ENCODE data around the gene GIT2.
"Not testable (repeated sequence)": the region's sequence is repeated elsewhere in the genome, so short reads cannot be mapped to it uniquely, and the experiment has no call there.

The GIT2 gene

DNA sequence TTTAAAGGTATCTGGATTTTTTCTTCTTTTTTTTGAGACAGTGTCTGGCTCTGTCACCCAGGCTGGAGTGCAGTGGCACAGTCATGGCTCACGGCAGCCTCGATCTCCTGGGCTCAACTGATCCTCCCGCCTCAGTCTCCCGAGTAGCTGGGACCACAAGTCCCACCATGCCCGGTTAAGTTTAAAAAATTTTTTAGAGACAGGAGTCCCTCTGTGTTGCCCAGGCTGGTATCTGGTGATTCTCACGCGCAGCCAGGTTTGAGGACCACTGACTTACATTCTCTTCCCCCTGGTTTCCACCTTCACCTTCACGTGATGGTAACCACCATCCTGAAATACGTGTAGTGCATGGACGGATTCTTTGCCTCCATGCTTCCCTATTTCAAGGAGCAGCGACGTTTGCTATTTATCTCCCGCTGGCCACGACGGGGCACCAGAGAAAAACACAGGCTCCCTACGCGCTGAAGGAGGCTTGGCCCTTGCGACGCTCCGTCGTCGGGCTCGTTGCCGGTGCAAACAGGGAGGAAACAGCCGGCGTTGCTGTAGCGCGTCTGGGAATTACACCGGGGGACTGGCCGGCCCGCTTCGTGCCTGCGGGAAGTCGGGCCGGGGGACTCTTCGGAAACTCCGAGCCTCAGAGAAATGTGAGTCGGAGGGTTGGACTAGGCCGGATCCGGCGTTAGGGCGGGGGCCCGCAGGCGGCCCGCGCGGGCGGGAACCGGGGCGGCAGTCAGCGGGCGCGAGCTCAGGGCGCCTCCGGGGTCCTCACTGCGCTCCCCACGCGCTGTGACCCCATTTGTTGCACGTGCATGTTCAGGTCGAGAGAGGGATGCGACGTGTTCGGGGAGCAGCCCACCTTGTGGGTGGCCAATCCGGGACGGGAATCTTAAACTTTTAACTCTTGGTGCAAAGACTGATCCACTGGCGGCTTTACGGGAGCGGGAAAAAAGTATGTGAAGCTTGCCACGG, 96.1 kb downstream of the GIT2 start, which contains the start of gene TCHP:
Gene TCHP (plus strand): TSS at position 492 of the 969 bp plus-strand sequence. CDS start 2,753 bp downstream, outside the sequence.
- Mint-ChIP-seq H3K27ac (peak within 1 kb of the TSS; percentile 94), H3K36me3 (ENCODE audit: low read depth) (peaks cover 33% of the 10 kb centered on the region), H3K4me3 (peak within 1 kb of the TSS; percentile 94), H3K9me3 (no peaks in the 10 kb centered on the region), H3K27me3 (no peaks in the 10 kb centered on the region), H3K4me1 (ENCODE audit: low read depth) (peaks cover 24% of the 10 kb centered on the region)
- intact Hi-C loops (cut with micrococcal nuclease) = loop anchor here (10.0 kb wide), 1 partner anchor 45 kb away; no protein-coding TSS in a partner anchor

DNA sequence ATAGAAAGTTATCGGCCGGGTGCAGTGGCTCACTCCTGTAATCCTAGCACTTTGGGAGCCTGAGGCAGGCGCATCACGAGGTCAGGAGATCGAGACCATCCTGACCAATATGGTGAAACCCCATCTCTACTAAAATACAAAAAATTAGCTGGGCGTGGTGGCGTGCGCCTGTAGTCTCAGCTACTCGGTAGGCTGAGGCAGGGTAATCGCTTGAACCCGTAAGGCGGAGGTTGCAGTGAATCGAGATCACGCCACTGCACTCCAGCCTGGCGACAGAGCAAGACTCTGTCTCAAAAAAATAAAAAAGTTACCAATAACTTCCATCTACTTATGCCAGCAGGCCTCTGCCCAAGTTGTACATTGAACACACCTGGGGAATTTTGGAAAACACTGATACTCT, 96.8 kb downstream of the GIT2 start:
- H3K27me3 Mint-ChIP-seq; H3K9me3 Mint-ChIP-seq; intact Hi-C loops (cut with micrococcal nuclease); H3K4me3 Mint-ChIP-seq: not testable (repeated sequence)
- peaks cover 24% of the 10 kb centered on the region for H3K4me1 Mint-ChIP-seq (ENCODE audit: low read depth)
- H3K36me3 Mint-ChIP-seq (ENCODE audit: low read depth) = peaks cover 26% of the 10 kb centered on the region
- H3K27ac Mint-ChIP-seq = peak overlapping the region; percentile 94

GRCh38 chr12:109897029-109897428, 99.1 kb downstream of the GIT2 start:
- intact Hi-C loops (cut with micrococcal nuclease) = no loop called here
- Mint-ChIP-seq H3K9me3 (no peaks in the 10 kb centered on the region), H3K27me3 (no peaks in the 10 kb centered on the region), H3K27ac (no peak overlapping the region), H3K36me3 (ENCODE audit: low read depth) (peaks cover 9% of the 10 kb centered on the region), H3K4me3 (no peak overlapping the region), H3K4me1 (ENCODE audit: low read depth) (peaks cover 39% of the 10 kb centered on the region)

- H3K27ac Mint-ChIP-seq = no peak overlapping the region
- H3K36me3 Mint-ChIP-seq (ENCODE audit: low read depth) = peaks cover 9% of the 10 kb centered on the region
- peaks cover 32% of the 10 kb centered on the region for H3K4me1 Mint-ChIP-seq (ENCODE audit: low read depth)
- no peaks in the 10 kb centered on the region for H3K27me3 Mint-ChIP-seq
- no peaks in the 10 kb centered on the region for H3K9me3 Mint-ChIP-seq
- intact Hi-C loops (cut with micrococcal nuclease) = no loop called here
- no peak overlapping the region for H3K4me3 Mint-ChIP-seq
Observed at GRCh38 chr12:109896188-109896587, 100.0 kb downstream of the GIT2 start.

DNA sequence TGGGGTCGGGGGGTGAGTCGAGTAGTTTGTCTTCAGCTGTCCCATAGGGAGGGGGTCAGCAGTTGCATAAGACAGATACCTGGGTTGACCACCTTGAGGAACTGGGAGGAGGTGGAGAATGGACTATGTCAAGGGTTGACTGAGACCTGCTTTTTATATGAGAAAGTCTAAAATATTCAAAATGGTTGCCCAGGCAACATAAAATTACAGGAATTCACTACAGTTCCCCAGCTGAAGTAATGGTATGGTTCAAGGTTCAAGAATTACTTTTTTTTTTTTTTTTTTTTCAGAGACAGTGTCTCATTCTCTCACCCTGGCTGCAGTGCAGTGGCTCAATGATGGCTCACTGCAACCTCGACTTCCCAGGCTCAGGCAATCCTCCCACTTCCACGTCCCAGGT, 101.2 kb downstream of the GIT2 start:
- intact Hi-C loops (cut with micrococcal nuclease) = no loop called here
- Mint-ChIP-seq H3K27ac (no peak overlapping the region), H3K4me3 (no peak overlapping the region), H3K4me1 (ENCODE audit: low read depth) (peaks cover 24% of the 10 kb centered on the region), H3K36me3 (ENCODE audit: low read depth) (peaks cover 2% of the 10 kb centered on the region), H3K27me3 (no peaks in the 10 kb centered on the region), H3K9me3 (no peaks in the 10 kb centered on the region)

DNA sequence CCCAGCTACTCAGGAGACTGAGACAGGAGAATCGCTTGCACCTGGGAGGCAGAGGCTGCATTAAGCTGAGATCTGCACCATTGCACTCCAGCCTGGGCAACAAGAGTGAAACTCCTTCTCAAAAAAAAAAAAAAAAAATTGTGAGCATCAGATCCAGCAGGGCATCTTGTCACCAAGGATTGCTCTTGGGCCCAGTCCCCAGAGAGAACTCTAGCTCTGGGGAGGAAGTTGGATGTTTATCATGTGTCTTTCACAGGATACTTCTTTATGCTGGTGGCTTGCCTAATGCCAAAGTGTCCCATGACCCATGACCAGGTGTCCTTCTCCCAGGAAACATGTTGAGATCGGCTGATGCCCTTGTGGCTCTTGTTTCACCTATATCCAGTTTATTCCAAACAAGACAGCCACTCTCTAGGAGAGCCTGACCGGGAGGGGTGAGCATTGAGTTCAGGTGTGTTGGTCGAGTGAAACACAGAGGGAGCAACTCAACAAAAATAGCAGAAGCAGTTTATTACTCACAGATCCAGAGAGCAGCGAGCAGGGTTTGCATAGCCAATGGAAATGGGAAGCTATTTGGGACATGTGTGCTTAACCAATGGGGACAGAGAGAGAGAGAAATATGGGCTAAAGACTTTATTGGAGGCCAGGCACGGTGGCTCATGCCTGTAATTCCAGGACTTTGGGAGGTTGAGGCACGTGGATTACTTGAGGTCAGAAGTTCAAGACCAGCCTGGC, 102.7 kb downstream of the GIT2 start:
- Mint-ChIP-seq H3K27ac (no peak overlapping the region), H3K36me3 (ENCODE audit: low read depth) (no peaks in the 10 kb centered on the region), H3K9me3 (no peaks in the 10 kb centered on the region), H3K4me1 (ENCODE audit: low read depth) (peaks cover 36% of the 10 kb centered on the region), H3K27me3 (no peaks in the 10 kb centered on the region), H3K4me3 (no peak overlapping the region)
- intact Hi-C loops (cut with micrococcal nuclease) = no loop called here

- no peaks in the 10 kb centered on the region for H3K27me3 Mint-ChIP-seq
- H3K27ac Mint-ChIP-seq = no peak overlapping the region
- H3K36me3 Mint-ChIP-seq (ENCODE audit: low read depth) = no peaks in the 10 kb centered on the region
- no peaks in the 10 kb centered on the region for H3K9me3 Mint-ChIP-seq
- no peak overlapping the region for H3K4me3 Mint-ChIP-seq
- intact Hi-C loops (cut with micrococcal nuclease) = no loop called here
- H3K4me1 Mint-ChIP-seq (ENCODE audit: low read depth) = peaks cover 43% of the 10 kb centered on the region
Observed at GRCh38 chr12:109892748-109893147, 103.4 kb downstream of the GIT2 start.

GRCh38 chr12:109892165-109892715, 103.9 kb downstream of the GIT2 start:
- H3K27ac Mint-ChIP-seq = peak overlapping the region; percentile 10
- H3K27me3 Mint-ChIP-seq = no peaks in the 10 kb centered on the region
- intact Hi-C loops (cut with micrococcal nuclease) = no loop called here
- no peak overlapping the region for H3K4me3 Mint-ChIP-seq
- H3K9me3 Mint-ChIP-seq = no peaks in the 10 kb centered on the region
- peaks cover 48% of the 10 kb centered on the region for H3K4me1 Mint-ChIP-seq (ENCODE audit: low read depth)
- no peaks in the 10 kb centered on the region for H3K36me3 Mint-ChIP-seq (ENCODE audit: low read depth)

- H3K9me3 Mint-ChIP-seq; intact Hi-C loops (cut with micrococcal nuclease); H3K36me3 Mint-ChIP-seq (ENCODE audit: low read depth); H3K4me3 Mint-ChIP-seq; H3K27me3 Mint-ChIP-seq: not testable (repeated sequence)
- H3K27ac Mint-ChIP-seq = peak overlapping the region; percentile 10
- H3K4me1 Mint-ChIP-seq (ENCODE audit: low read depth) = peaks cover 53% of the 10 kb centered on the region
Observed at GRCh38 chr12:109891731-109892130, 104.4 kb downstream of the GIT2 start.

DNA sequence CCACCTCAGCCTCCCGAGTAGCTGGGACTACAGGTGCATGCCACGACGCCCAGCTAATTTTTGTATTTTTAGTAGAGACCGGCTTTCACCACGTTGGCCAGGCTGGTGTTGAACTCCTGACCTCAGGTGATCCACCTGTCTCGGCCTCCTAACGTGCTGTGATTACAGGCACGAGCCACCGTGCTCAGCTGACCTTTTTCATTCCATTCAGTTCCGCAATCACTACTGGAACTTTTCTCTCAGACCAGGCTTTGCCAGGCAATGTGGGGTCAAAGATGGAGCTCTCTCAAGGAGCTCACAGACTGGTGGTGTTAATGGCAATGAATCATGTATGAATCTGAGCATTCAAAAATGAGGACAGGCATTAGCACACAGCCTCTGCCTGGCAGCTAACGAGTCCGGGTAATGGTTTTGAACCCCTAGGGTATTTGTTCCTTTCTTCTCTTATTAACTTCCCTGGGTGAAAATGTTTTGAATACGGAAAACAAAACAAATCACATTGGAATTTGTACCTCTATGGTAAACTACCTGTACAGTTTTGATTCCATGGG, 105.5 kb downstream of the GIT2 start:
- no peaks in the 10 kb centered on the region for H3K36me3 Mint-ChIP-seq (ENCODE audit: low read depth)
- intact Hi-C loops (cut with micrococcal nuclease) = no loop called here
- H3K4me3 Mint-ChIP-seq = no peak overlapping the region
- H3K27ac Mint-ChIP-seq = no peak overlapping the region
- H3K27me3 Mint-ChIP-seq = no peaks in the 10 kb centered on the region
- peaks cover 53% of the 10 kb centered on the region for H3K4me1 Mint-ChIP-seq (ENCODE audit: low read depth)
- no peaks in the 10 kb centered on the region for H3K9me3 Mint-ChIP-seq

DNA sequence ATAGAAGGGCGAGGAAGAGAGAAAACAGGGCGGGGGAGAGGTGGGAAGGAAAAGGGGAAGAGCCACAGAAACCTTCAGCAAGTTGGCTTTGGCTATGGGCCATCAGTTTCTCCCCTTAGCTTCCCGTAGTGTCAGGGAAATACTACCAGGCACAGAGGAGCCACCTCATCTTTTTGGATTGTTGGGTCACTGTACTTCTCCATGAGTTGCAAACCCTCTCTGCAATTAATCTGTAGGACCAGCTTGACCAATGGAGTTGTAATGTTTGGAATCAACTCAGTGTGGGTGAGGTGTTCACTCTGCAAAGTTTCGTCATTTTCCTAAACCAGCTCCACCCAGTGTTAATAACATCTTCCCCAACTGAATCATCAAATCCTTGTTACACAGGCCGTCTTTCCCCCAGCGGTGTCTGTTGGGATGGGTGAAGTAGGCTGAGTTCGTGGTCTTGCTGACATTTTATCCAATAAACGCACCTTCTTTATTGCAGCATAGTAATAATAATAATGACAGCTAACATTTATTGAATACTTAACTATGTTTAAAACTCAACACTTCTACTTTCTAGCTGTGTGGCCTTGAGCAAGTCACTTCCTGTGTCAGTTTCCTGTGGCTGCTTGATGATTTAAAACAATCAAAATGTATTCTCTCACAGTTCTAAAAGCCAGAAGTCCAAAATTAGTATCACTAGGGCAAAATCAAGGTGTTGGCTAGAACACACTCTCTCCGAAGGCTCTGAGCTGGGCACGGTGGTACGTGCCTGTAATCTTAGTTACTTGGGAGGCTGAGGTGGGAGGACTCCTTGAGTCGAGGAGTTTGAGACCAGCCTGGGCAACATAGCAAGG, 107.8 kb downstream of the GIT2 start:
- peak overlapping the region; percentile 92 for H3K27ac Mint-ChIP-seq
- intact Hi-C loops (cut with micrococcal nuclease) = no loop called here
- no peaks in the 10 kb centered on the region for H3K9me3 Mint-ChIP-seq
- no peaks in the 10 kb centered on the region for H3K27me3 Mint-ChIP-seq
- H3K4me3 Mint-ChIP-seq = peak overlapping the region; percentile 34
- H3K4me1 Mint-ChIP-seq (ENCODE audit: low read depth) = peaks cover 47% of the 10 kb centered on the region
- H3K36me3 Mint-ChIP-seq (ENCODE audit: low read depth) = no peaks in the 10 kb centered on the region

DNA sequence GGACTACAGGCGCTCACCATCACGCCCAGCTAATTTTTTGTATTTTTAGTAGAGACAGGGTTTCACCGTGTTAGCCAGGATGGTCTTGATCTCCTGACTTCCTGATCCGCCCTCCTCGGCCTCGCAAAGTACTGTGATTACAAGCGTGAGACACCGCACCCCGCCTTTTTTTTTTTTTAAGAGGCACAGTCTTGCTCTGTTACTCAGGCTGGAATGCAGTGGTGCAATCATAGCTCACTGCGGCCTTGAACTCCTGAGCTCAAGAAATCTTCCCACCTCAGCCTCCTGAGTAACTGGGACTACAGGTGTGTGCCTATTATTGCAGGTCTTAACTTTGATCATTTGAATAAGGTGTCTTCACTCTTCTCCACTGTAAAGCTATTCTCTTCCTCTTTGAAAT, 110.6 kb downstream of the GIT2 start:
- Mint-ChIP-seq H3K4me1 (ENCODE audit: low read depth) (peaks cover 42% of the 10 kb centered on the region), H3K4me3 (no peak overlapping the region), H3K36me3 (ENCODE audit: low read depth) (no peaks in the 10 kb centered on the region), H3K9me3 (no peaks in the 10 kb centered on the region), H3K27ac (no peak overlapping the region), H3K27me3 (peaks cover 4% of the 10 kb centered on the region)
- intact Hi-C loops (cut with micrococcal nuclease) = no loop called here

- H3K27ac Mint-ChIP-seq = no peak overlapping the region
- no peak overlapping the region for H3K4me3 Mint-ChIP-seq
- no peaks in the 10 kb centered on the region for H3K9me3 Mint-ChIP-seq
- H3K36me3 Mint-ChIP-seq (ENCODE audit: low read depth) = peaks cover 9% of the 10 kb centered on the region
- H3K4me1 Mint-ChIP-seq (ENCODE audit: low read depth) = peaks cover 43% of the 10 kb centered on the region
- H3K27me3 Mint-ChIP-seq = peaks cover 4% of the 10 kb centered on the region
- intact Hi-C loops (cut with micrococcal nuclease) = no loop called here
Observed at GRCh38 chr12:109883461-109883860, 112.7 kb downstream of the GIT2 start.
